Measurements from ENCODE around the gene KANSL1.
"Not testable (repeated sequence)": the region's sequence is repeated elsewhere in the genome, so short reads cannot be mapped to it uniquely, and the experiment has no call there.

- TF ChIP-seq CTCF (IDR thresholded peaks at IDR 0.05); POLR2A (IDR thresholded peaks at IDR 0.05); POLR2AphosphoS5 (IDR thresholded peaks at IDR 0.05; ENCODE audit: insufficient read depth in 1 of 2, low read depth in 1 of 2): not testable (repeated sequence)
Measured at GRCh38 chr17:46101785-46102617, 91.2 kb downstream of the KANSL1 start.

Data from vagina (tissue), 2 donors.